ENCODE data around the gene TM2D1.

DNA sequence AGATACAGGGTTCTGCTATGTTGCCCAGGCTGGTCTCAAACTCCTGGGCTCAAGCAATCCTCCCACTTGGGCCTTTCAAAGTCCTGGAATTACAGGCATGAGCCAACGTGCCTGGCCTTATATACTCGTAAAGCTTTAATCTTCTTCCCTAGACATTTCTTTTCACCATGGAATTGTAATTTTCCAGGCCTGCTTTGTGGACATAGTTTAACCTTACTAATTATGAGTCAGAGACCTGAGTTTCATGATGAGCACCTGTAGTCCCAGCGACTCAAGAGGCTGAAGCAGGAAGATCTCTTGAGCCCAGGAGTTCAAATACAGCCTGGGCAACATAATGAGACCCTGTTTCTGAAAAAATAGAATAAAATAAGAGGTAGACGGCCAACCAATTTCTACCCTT is 29.6 kb upstream of the TM2D1 start:
- TF ChIP-seq, protein P1, sequence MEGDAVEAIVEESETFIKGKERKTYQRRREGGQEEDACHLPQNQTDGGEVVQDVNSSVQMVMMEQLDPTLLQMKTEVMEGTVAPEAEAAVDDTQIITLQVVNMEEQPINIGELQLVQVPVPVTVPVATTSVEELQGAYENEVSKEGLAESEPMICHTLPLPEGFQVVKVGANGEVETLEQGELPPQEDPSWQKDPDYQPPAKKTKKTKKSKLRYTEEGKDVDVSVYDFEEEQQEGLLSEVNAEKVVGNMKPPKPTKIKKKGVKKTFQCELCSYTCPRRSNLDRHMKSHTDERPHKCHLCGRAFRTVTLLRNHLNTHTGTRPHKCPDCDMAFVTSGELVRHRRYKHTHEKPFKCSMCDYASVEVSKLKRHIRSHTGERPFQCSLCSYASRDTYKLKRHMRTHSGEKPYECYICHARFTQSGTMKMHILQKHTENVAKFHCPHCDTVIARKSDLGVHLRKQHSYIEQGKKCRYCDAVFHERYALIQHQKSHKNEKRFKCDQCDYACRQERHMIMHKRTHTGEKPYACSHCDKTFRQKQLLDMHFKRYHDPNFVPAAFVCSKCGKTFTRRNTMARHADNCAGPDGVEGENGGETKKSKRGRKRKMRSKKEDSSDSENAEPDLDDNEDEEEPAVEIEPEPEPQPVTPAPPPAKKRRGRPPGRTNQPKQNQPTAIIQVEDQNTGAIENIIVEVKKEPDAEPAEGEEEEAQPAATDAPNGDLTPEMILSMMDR (IDR thresholded peaks at IDR 0.05) = no peak
- no peak for TF ChIP-seq POLR2AphosphoS5 (IDR thresholded peaks at IDR 0.05)
- TF ChIP-seq POLR2A (IDR thresholded peaks at IDR 0.05) = no peak
- TF ChIP-seq EP300 (IDR thresholded peaks at IDR 0.05) = no peak
